ENCODE data around the gene SYNGR3. TPM values are rescaled to one million over a fixed set of nuclear protein-coding genes. Genes with fewer than 3 reads are reported as not detected.

The SYNGR3 gene
- total and polyA plus RNA-seq, 2 of the 13 experiments (the other 11 are each of a cell fraction or from before 2014, with no cell fraction given) = 0.97 to 5.7 TPM

DNA sequence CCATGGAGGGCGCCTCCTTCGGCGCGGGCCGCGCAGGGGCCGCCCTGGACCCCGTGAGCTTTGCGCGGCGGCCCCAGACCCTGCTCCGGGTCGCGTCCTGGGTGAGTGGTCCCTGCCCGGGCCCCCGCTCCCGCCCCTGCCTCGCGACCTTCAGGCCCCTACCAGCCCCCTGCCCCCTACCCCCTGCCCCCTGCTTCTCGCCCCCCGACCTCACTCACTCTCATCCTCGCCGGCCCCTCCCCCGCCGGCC is 256 bp downstream of the SYNGR3 start:
- Histone ChIP-seq H3K9ac (ENCODE audit: insufficient read depth, low read depth, low read length) (no peak overlapping the region), H3K4me2 (ENCODE audit: low read depth, low read length) (peak overlapping the region; percentile 95), H3K79me2 (ENCODE audit: insufficient read depth, low read length) (peaks cover 9% of the 10 kb centered on the region), H4K20me1 (ENCODE audit: insufficient read depth, low read length) (no peaks in the 10 kb centered on the region), H3K27me3 (ENCODE audit: control insufficient read depth in 1 of 2, insufficient read depth in 2 of 2, low read length in 2 of 2) (peaks cover 0 to 8% of the 10 kb centered on the region in 2 experiments; a peak in 2 of 5 replicates), H3K4me3 (replicated peaks in 1 of 3; ENCODE audit: insufficient read depth in 1 of 3, low read depth in 2 of 3, low read length in 3 of 3) (peak overlapping the region in 2 of 3 experiments; percentile 77 to 82; a peak in 4 of 6 replicates), H3K36me3 (replicated peaks in 1 of 2; ENCODE audit: control insufficient read depth in 1 of 2, insufficient read depth in 2 of 2, low read length in 2 of 2) (peaks cover 12 to 15% of the 10 kb centered on the region in 2 experiments; a peak in 4 of 5 replicates), H3K27ac (ENCODE audit: extremely low read length, insufficient read depth, low read length) (no peak overlapping the region), H2AFZ (ENCODE audit: low read length) (no peak overlapping the region), H3K9me3 (ENCODE audit: low read length) (no peaks in the 10 kb centered on the region), H3K4me1 (ENCODE audit: insufficient read depth, low read length) (peaks cover 68% of the 10 kb centered on the region)
- ATAC-seq (peak; percentile 5), FAIRE-seq (no peak), DNase-seq (ENCODE audit: low spot score) (no peak)
- CTCF ChIA-PET (ENCODE audit: low intra/inter-chr PET ratio, low total read pairs) = interaction anchor here (0.6 kb wide), 1 partner anchor 14 kb away, joined by 3 read pairs; no protein-coding TSS in a partner anchor
- POLR2A ChIA-PET = interaction anchor here (0.8 to 2.0 kb wide), 7 partner anchors 14 to 165 kb away, joined by 3 to 13 read pairs (median 5); partner anchors contain the start of genes RPS2 and TRAF7
- TF ChIP-seq HNRNPK (IDR thresholded peaks at IDR 0.05; ENCODE audit: low read depth, low read length, poor library complexity, severe bottlenecking) (peak; percentile 39), JDP2 (CRISPR knock-in tag; IDR thresholded peaks at IDR 0.05; ENCODE audit: borderline replicate concordance) (no peak), SMARCE1 (IDR thresholded peaks at IDR 0.05; ENCODE audit: borderline replicate concordance) (no peak)
- intact Hi-C loops (cut with micrococcal nuclease; ENCODE audit: unreplicated experiment) (no loop called here), in situ Hi-C loops (cut with HindIII; ENCODE audit: extremely low pct_ligation_motif_present, low pct_unique_long_range_greater_than_20kb) (no loop called here)
- 0% methylated on average over 2 of the region's 25 CpGs for WGBS (ENCODE audit: low lambda C conversion rate)
- no TSS peak for BruUV-seq (replicated peaks)

DNA sequence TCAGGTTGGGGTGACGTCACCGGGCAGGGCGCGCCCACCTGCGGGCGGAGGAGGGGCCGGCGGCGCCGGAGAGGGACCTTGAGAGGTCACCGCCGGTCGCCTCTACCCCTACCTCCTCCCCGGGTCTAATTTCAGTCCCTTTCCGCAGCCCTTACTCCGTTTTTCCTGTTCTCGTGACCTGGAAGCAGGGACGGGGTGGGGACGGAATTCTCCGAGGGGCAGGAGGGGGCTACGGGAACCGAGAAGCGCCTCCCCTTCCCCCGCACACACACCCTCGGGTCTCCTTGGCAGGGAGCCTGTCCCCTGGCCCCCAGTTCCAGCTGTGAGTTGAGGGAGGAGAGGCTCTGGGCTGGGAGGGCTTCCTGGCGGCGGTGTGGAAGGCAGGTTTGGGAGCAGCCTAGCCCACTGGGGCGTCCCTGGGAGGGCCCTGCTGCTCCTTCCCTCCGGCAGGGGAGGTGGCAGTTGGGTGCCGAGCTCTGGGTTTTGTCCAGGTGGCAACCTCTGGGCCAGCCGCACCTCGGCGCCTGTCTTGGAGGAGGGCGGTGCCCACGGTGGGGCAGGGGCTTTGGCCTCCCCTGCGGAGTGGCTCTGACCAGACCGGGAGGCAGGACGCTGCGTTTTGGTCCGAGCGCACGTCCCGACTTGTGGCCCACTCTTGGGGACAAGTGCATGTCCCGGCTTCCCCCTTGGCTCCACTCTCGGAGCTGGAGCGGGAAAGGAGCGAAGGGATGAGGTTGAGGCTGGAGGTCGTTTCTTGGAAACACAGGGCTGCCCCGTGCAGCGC is 773 bp downstream of the SYNGR3 start:
- H3K27me3 ChIP-seq (ENCODE audit: control insufficient read depth in 1 of 2, insufficient read depth in 2 of 2, low read length in 2 of 2) = peaks cover 0 to 8% of the 10 kb centered on the region in 2 experiments; a peak in 2 of 5 replicates
- no peak overlapping the region for H3K27ac ChIP-seq (ENCODE audit: extremely low read length, insufficient read depth, low read length)
- ChIA-PET POLR2A (interaction anchor here (0.8 to 2.0 kb wide), 7 partner anchors 13 to 165 kb away, joined by 3 to 13 read pairs (median 5); partner anchors contain the start of genes RPS2 and TRAF7), CTCF (ENCODE audit: low intra/inter-chr PET ratio, low total read pairs) (no interaction called here)
- no peak overlapping the region for H2AFZ ChIP-seq (ENCODE audit: low read length)
- H3K79me2 ChIP-seq (ENCODE audit: insufficient read depth, low read length) = peaks cover 4% of the 10 kb centered on the region
- H3K9me3 ChIP-seq (ENCODE audit: low read length) = no peaks in the 10 kb centered on the region
- peaks cover 63% of the 10 kb centered on the region for H3K4me1 ChIP-seq (ENCODE audit: insufficient read depth, low read length)
- H3K4me3 ChIP-seq (replicated peaks in 1 of 3; ENCODE audit: insufficient read depth in 1 of 3, low read depth in 2 of 3, low read length in 3 of 3) = peak overlapping the region; percentile 60 to 82 (median 77)
- no TSS peak for BruUV-seq (replicated peaks)
- peak; percentile 19 for ATAC-seq
- no peaks in the 10 kb centered on the region for H4K20me1 ChIP-seq (ENCODE audit: insufficient read depth, low read length)
- peak; percentile 34 for DNase-seq (ENCODE audit: low spot score)
- H3K36me3 ChIP-seq (replicated peaks in 1 of 2; ENCODE audit: control insufficient read depth in 1 of 2, insufficient read depth in 2 of 2, low read length in 2 of 2) = peaks cover 12 to 15% of the 10 kb centered on the region in 2 experiments; a peak in 4 of 5 replicates
- WGBS (ENCODE audit: low lambda C conversion rate) = under 1% methylated on average over 31 of the region's 50 CpGs
- H3K9ac ChIP-seq (ENCODE audit: insufficient read depth, low read depth, low read length) = peak overlapping the region; percentile 60
- peak overlapping the region; percentile 95 for H3K4me2 ChIP-seq (ENCODE audit: low read depth, low read length)
- no peak for FAIRE-seq
- in situ Hi-C loops (cut with HindIII; ENCODE audit: extremely low pct_ligation_motif_present, low pct_unique_long_range_greater_than_20kb) = no loop called here
- intact Hi-C loops (cut with micrococcal nuclease; ENCODE audit: unreplicated experiment) = no loop called here
- no peak for TF ChIP-seq FIP1L1 (IDR thresholded peaks at IDR 0.05; ENCODE audit: borderline replicate concordance, insufficient read depth, low read depth, low read length)
- TF ChIP-seq CCAR2 (optimal IDR thresholded peaks at IDR 0.05; ENCODE audit: low read depth, low read length) = no peak
- TF ChIP-seq, protein P1, sequence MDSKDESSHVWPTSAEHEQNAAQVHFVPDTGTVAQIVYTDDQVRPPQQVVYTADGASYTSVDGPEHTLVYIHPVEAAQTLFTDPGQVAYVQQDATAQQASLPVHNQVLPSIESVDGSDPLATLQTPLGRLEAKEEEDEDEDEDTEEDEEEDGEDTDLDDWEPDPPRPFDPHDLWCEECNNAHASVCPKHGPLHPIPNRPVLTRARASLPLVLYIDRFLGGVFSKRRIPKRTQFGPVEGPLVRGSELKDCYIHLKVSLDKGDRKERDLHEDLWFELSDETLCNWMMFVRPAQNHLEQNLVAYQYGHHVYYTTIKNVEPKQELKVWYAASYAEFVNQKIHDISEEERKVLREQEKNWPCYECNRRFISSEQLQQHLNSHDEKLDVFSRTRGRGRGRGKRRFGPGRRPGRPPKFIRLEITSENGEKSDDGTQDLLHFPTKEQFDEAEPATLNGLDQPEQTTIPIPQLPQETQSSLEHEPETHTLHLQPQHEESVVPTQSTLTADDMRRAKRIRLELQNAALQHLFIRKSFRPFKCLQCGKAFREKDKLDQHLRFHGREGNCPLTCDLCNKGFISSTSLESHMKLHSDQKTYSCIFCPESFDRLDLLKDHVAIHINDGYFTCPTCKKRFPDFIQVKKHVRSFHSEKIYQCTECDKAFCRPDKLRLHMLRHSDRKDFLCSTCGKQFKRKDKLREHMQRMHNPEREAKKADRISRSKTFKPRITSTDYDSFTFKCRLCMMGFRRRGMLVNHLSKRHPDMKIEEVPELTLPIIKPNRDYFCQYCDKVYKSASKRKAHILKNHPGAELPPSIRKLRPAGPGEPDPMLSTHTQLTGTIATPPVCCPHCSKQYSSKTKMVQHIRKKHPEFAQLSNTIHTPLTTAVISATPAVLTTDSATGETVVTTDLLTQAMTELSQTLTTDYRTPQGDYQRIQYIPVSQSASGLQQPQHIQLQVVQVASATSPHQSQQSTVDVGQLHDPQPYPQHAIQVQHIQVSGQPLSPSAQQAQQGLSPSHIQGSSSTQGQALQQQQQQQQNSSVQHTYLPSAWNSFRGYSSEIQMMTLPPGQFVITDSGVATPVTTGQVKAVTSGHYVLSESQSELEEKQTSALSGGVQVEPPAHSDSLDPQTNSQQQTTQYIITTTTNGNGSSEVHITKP (CRISPR knock-in tag; IDR thresholded peaks at IDR 0.05; ENCODE audit: low read depth) = peak; percentile 90
- no peak for TF ChIP-seq MED13 (CRISPR knock-in tag; IDR thresholded peaks at IDR 0.05)
- no peak for TF ChIP-seq SP1 (IDR thresholded peaks at IDR 0.05)
- no peak for TF ChIP-seq SP1 (CRISPR knock-in tag; IDR thresholded peaks at IDR 0.05)
- TF ChIP-seq KLF6 (CRISPR knock-in tag; IDR thresholded peaks at IDR 0.05) = no peak
- no peak for TF ChIP-seq ISX (CRISPR knock-in tag; conservative IDR thresholded peaks at IDR 0.05)
- TF ChIP-seq, protein P2, sequence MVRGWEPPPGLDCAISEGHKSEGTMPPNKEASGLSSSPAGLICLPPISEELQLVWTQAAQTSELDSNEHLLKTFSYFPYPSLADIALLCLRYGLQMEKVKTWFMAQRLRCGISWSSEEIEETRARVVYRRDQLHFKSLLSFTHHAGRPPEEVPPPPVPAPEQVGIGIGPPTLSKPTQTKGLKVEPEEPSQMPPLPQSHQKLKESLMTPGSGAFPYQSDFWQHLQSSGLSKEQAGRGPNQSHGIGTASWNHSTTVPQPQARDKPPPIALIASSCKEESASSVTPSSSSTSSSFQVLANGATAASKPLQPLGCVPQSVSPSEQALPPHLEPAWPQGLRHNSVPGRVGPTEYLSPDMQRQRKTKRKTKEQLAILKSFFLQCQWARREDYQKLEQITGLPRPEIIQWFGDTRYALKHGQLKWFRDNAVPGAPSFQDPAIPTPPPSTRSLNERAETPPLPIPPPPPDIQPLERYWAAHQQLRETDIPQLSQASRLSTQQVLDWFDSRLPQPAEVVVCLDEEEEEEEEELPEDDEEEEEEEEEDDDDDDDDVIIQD (CRISPR knock-in tag; IDR thresholded peaks at IDR 0.05; ENCODE audit: low read depth) = no peak
- no peak for TF ChIP-seq MAF1 (CRISPR knock-in tag; IDR thresholded peaks at IDR 0.05; ENCODE audit: borderline replicate concordance)

Data from HepG2 (cell line).